HG03196 (cell line): ENCODE results near the gene WDR13.
A peak's percentile ranks its signal among the peaks of the same experiment; 100 is the strongest.

Source experiments
- ATAC-seq: cut with Tn5 transposase; IDR thresholded peaks from one replicate; pipeline ENCODE4 v1.9.1; 2021; ENCODE audit not compliant: unreplicated experiment

The WDR13 gene

DNA sequence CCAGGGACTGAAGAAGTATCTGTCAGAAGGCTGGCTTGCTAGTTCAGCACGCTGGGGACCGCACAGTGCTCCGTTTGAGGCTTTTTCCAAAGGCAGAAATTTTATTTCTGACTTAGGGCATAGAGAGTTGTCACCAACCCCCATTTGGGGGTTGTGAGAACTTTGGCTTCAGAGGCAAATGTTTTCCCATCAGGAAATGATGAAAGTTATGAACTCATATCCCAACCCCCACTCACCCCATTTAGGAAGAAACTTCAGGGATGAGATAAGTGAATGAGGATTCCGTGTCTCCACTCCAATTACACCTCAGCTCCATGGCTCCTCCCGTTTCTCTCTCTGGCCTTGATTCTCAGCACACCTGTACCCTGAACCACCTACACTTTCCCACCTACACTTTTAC, 4.3 kb upstream of the WDR13 start:
- no peak for ATAC-seq

DNA sequence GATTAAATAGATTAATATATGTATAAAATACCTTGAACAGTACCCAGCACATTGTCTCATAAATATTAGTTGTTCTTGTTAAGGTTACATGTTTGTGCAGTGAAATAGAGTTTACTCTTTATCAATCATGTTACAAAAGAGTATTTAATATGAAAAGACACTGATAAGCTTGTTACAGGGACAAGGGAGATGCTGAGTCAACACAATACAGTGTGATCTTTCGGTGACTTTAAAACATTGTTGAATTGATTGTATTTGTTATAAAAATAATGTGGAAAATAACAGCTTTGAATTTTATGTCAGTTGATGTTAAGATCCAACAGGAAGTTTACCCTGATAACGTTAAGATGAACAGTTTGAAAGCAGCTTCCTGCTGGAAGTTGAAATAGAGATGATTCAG, 1.4 kb upstream of the WDR13 start:
- ATAC-seq, result no peak

DNA sequence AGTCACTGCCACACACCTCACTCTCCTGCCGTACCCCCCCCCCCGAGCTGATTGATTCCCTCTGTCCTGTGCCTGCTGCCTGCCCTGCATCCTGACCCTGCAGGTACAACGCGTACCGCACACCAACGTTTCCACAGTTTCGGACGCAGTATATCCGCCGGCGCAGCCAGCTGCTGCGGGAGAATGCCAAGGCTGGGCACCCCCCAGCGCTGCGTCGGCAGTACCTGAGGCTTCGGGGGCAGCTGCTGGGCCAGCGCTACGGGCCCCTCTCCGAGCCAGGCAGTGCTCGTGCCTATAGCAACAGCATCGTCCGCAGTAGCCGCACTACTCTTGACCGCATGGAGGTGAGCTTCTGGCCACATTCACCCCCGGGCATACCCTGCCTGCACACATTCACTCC, 1.3 kb downstream of the WDR13 start:
- ATAC-seq, result no peak

DNA sequence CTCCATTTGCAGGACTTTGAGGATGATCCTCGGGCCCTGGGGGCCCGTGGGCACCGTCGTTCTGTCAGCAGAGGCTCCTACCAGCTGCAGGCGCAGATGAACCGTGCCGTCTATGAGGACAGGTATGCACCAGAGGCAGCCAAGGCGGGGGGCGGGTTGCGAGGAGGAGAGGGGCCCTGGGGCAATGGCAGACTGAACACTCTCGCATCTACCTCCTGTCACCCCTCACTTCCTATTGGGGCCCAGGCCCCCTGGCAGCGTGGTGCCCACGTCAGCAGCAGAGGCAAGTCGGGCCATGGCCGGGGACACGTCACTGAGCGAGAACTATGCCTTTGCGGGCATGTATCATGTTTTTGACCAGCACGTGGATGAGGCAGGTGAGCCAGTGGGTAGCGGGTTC, 2.0 kb downstream of the WDR13 start:
- ATAC-seq, result no peak

DNA sequence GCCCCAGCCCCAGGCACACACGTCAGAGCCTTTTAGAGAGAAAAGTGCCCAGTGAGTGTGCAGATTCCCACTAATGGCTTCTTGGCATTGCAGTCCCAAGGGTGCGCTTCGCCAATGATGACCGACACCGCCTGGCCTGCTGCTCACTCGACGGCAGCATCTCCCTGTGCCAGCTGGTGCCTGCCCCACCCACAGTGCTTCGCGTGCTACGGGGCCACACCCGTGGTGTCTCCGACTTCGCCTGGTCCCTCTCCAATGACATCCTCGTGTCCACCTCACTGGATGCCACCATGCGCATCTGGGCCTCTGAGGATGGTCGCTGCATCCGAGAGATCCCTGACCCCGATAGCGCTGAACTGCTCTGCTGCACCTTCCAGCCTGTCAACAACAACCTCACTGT, 2.9 kb downstream of the WDR13 start:
- ATAC-seq, result no peak

- no peak for ATAC-seq
Measured at GRCh38 chrX:48601741-48602394, 4.6 kb downstream of the WDR13 start.

- ATAC-seq, result no peak
Measured at GRCh38 chrX:48604701-48605100, 7.4 kb downstream of the WDR13 start.

DNA sequence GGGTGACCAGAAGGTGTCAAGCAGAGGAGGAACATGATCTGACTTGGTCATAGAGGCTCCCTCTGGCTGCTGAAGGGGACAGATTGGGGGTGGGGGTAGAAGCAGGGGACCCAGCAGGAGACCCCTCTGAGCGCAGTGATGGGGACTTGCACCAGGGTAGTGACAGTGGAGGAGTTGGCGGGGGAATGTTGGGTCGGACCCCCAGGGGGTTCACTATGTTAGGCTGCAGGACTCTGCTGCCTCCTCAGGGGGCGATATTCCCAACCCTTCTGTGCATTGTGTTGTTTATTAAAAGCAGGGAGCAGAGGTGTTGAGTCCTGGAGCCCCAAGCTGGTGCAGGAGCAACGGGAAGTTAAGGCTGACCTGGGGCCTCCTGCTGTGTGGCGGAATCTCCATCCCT, 8.8 kb downstream of the WDR13 start:
- ATAC-seq, result no peak

- ATAC-seq, result no peak
Measured at GRCh38 chrX:48611703-48612102, 14.4 kb downstream of the WDR13 start.

DNA sequence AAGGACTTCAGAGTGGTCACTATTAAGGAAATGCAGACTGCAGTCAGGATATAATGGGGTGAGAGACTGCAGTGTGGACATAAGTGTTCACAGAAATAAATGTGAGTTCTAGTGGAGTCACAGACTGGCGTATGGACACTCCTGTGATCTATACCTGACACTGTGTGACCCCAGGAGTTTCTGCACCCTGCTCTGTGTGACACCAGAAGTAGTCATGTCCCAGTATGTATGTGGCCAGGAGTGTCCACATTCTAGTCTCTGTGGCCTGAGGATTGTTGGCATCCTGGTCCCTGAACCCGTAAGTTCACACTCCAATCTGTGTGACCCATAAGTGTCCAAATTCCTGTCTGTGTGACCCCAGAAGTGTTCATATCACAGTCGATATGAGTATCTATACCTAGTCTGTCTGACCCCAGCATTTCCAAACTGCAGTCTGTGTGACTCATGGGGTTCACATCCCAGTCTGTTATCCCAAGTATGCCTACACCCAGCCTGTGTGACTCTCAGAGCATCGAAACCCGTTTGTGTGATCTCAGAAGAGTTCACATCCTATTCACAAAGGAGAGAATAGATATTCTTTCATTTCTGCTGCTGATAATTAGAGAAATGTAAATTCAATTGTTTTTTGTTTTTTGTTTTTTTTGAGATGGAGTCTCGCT, 16.3 kb downstream of the WDR13 start:
- no peak for ATAC-seq

GRCh38 chrX:48616576-48616975, 19.3 kb downstream of the WDR13 start:
- ATAC-seq, result no peak

DNA sequence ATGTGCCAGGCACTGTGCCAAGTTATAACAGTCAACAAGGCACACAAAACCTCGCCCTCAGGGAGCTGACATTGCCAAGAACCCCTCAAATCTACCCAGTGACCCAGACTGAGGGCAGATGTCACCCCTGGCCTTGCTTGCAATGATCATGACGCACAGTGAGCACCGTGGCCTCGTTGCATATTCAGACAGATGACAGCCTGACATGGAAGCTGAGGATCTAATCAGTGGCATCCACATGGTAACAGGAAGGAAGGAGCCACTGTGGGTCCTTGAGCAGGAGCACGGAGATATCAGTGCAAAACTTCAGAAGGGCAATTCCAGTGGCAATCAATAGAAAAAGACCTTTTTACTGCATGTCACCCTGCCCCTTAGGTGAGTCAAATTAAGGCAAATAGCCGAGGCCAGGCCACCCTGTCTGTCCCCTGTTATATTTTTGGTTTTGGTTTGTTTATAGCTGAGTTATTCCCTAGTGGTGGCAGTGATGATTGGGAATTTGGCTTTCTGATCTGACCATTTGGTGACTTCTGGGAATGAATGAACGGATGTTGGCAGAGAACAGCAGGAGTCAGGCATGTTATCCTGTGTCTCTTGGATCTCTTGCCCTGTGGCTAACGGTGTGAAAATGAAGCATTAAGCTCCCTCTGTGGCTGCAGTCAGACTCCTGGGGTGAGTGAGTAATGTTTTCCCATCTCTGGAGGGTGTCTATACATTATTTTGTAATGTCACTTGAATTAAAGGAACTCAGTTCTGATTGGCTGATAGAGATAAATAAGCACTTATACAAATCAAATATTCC, 20.4 kb downstream of the WDR13 start:
- ATAC-seq, result no peak

DNA sequence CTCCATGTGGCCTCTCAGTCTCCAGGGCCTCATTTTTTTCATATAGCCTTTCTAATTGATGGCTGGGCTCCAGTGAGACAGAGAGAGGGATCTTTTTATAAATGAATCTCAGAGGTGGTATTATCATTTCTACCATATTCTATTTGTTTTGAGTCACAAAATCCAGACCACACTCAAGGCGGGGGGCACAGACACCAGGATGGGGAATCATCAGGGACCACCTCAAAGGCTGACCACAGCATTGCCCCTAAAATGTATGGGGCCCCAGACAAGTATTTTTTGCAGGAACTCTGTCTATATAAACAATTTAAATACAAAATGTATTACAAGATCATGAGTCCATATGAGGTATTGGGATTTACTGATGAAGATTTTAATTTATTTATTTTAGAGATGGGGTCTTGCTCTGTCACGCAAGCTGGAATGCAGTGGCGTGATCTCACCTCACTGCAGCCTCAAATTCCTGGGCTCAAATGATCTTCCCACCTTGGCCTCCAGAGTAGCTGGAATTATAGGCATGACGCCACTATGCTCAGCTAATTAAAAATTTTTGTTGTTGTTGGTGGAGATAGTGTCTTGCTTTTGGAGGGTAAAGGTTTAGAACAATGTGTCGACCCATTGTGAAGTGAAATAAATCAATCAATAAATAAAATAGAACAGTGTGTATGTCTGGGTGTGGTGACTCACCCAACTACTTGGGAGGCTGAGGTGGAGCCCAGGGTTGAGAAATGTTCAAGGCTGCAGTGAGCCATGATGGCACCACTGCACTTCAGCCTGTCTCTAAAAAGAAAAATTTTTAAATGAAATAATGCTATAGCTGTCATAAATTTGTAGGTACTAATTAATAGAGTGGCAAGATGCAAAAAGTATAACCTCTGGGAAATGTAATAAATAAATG, 29.4 kb downstream of the WDR13 start:
- no peak for ATAC-seq

GRCh38 chrX:48631376-48632090, 34.2 kb downstream of the WDR13 start:
- ATAC-seq, result peak; percentile 78

GRCh38 chrX:48632207-48632606, 34.9 kb downstream of the WDR13 start:
- no peak for ATAC-seq

DNA sequence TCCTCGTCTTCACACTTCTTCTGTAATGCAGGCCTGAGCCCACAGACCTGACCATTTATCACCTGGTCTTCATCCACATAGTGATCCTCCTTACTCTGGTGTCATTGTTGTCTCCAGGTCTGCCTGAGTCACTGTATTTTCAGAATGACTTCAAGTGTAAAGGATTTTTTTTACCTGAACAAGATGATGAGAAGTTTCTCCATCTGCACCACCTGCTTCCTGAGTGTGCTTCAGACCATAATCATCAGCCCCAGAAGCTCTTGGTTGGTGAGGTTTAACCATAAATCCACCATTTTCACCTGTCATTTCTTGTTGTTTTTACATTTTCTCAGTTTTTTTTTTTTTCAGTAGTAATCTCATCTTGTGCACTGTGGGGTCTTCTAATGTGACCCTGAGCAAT, 39.0 kb downstream of the WDR13 start:
- no peak for ATAC-seq

- ATAC-seq, result no peak
Measured at GRCh38 chrX:48636776-48637175, 39.5 kb downstream of the WDR13 start.

GRCh38 chrX:48645669-48646068, 48.4 kb downstream of the WDR13 start:
- no peak for ATAC-seq

GRCh38 chrX:48648336-48648751, 51.1 kb downstream of the WDR13 start:
- no peak for ATAC-seq

GRCh38 chrX:48649102-48649501, 51.8 kb downstream of the WDR13 start:
- no peak for ATAC-seq
